Endothelial cell of umbilical vein (primary cell): ENCODE results near the gene TFF2. TPM values are rescaled to one million over a fixed set of nuclear protein-coding genes. Genes with fewer than 3 reads are reported as not detected.

Experiments used
- BruUV-seq: library from RNA; stranded (reverse); fragments of 400-500 nt; replicated peaks from 2 replicates; lab custom pipeline; 2021; lab: Mats Ljungman, UMichigan
- CTCF ChIA-PET: fragments of 300-600, 350-600 bp; sonication (Branson Sonifier 250); formaldehyde crosslinking; loops from one replicate; lab custom pipeline; 2021; ENCODE audit warnings: antibody characterized with exemption, inconsistent platforms; lab: Charles Lee
- POLR2A ChIA-PET: fragments of 300-600, 350-600 bp; sonication (Branson Sonifier 250); formaldehyde crosslinking; loops from one replicate; lab custom pipeline; 2021; ENCODE audit warnings: antibody characterized with exemption, inconsistent platforms; lab: Charles Lee
- DNase-seq: peaks from one replicate; pipeline ENCODE4 v3.0.0-alpha.2; 2011; ENCODE audit warnings: low read depth, low spot score
- FAIRE-seq: peaks from 2 replicates; lab custom pipeline; 2011; peaks lifted over from hg19 to GRCh38; lab: Jason Lieb, UNC
- H2AFZ ChIP-seq: 2 replicates; pipeline ENCODE4 v1.6.0; 2012; ENCODE audit warnings: low read depth, low read length, control low read depth, inconsistent platforms
- H3K27ac ChIP-seq: 2 replicates; pipeline ENCODE4 v1.5.1; 2011; ENCODE audit warnings: low read depth, mild to moderate bottlenecking, control low read depth, low read length, moderate library complexity; ENCODE audit not compliant: insufficient read depth
- H3K27me3 ChIP-seq, 2 experiments: 2 replicates each; pipeline versions ENCODE4 v1.6.0 to v1.6.1; 2011; ENCODE audit warnings: low read length in 2 of 2, mixed read lengths in 1 of 2; ENCODE audit not compliant: control insufficient read depth in 2 of 2, insufficient read depth in 2 of 2
- H3K36me3 ChIP-seq, 2 experiments: 2 replicates in 1 of 2; 3 replicates in 1 of 2; pipeline ENCODE4 v1.5.1; 2011; ENCODE audit warnings: low read length in 2 of 2, mild to moderate bottlenecking in 1 of 2, moderate library complexity in 1 of 2; ENCODE audit not compliant: control insufficient read depth in 2 of 2, insufficient read depth in 2 of 2; ENCODE audit errors: extremely low read depth in 1 of 2
- H3K4me1 ChIP-seq: 3 replicates; pipeline ENCODE4 v1.5.1; 2011; ENCODE audit warnings: mild to moderate bottlenecking, low read length; ENCODE audit not compliant: control insufficient read depth, insufficient read depth; ENCODE audit errors: extremely low read depth
- H3K4me2 ChIP-seq: 2 replicates; pipeline ENCODE4 v1.6.1; 2011; ENCODE audit warnings: low read length, control low read depth, mixed read lengths; ENCODE audit not compliant: insufficient read depth
- H3K4me3 ChIP-seq, 3 experiments: fragments of 200-600 bp in 1 of 3; sonication (generic), shearing (Covaris generic) in 1 of 3; replicated peaks in 1 of 3; 2 replicates each; pipeline ENCODE4 v1.5.1; 2011 to 2016; ENCODE audit warnings: control low read depth in 3 of 3, low read length in 3 of 3, mild to moderate bottlenecking in 2 of 3, inconsistent platforms in 1 of 3, low read depth in 1 of 3, moderate library complexity in 1 of 3; ENCODE audit not compliant: insufficient read depth in 1 of 3
- H3K79me2 ChIP-seq: 2 replicates; pipeline ENCODE4 v1.6.0; 2012; ENCODE audit warnings: low read length, inconsistent platforms; ENCODE audit not compliant: control insufficient read depth, insufficient read depth
- H3K9ac ChIP-seq: replicated peaks from 2 replicates; pipeline ENCODE3; 2011; ENCODE audit warnings: low read length, control low read depth; ENCODE audit not compliant: insufficient read depth; ENCODE audit errors: extremely low read depth
- H3K9me1 ChIP-seq: replicated peaks from 3 replicates; pipeline ENCODE4 v1.6.0; 2011; ENCODE audit warnings: mild to moderate bottlenecking, low read length; ENCODE audit not compliant: control insufficient read depth, insufficient read depth; ENCODE audit errors: extremely low read depth
- H3K9me3 ChIP-seq: replicated peaks from 2 replicates; pipeline ENCODE4 v1.5.1; 2012; ENCODE audit warnings: low read length, inconsistent platforms; ENCODE audit not compliant: control insufficient read depth, insufficient read depth
- H4K20me1 ChIP-seq: replicated peaks from 2 replicates; pipeline ENCODE3; 2011; ENCODE audit warnings: mild to moderate bottlenecking, low read length; ENCODE audit not compliant: control insufficient read depth, insufficient read depth; ENCODE audit errors: extremely low read depth
- CTCF ChIP-seq, 2 donors: IDR thresholded peaks; 1 replicate in 1 of 2; 2 replicates in 1 of 2; pipeline ENCODE4 v1.5.1; 2011; ENCODE audit warnings: low read length in 2 of 2, mild to moderate bottlenecking in 2 of 2, moderate library complexity in 2 of 2, control low read depth in 1 of 2, inconsistent platforms in 1 of 2, low read depth in 1 of 2; ENCODE audit not compliant: insufficient read depth in 1 of 2; ENCODE audit errors: extremely low read depth in 1 of 2
- EZH2 ChIP-seq: IDR thresholded peaks from 2 replicates; pipeline ENCODE4 v1.6.1; 2012; ENCODE audit warnings: borderline replicate concordance, low read depth, mild to moderate bottlenecking, moderate library complexity, low read length, inconsistent platforms; ENCODE audit not compliant: severe bottlenecking
- FOS ChIP-seq: IDR thresholded peaks from 2 replicates; pipeline ENCODE4 v1.6.1; 2011; ENCODE audit warnings: mild to moderate bottlenecking, low read length, moderate library complexity, borderline replicate concordance; ENCODE audit not compliant: insufficient read depth
- GATA2 ChIP-seq: IDR thresholded peaks from 2 replicates; pipeline ENCODE4 v1.7.0; 2011; ENCODE audit warnings: low read depth, mild to moderate bottlenecking, moderate library complexity, mixed read lengths, low read length; ENCODE audit not compliant: insufficient read length, insufficient read depth
- JUN ChIP-seq: IDR thresholded peaks from 2 replicates; pipeline ENCODE4 v1.6.1; 2011; ENCODE audit warnings: borderline replicate concordance, low read depth; ENCODE audit not compliant: insufficient read length, insufficient read depth
- MAX ChIP-seq: IDR thresholded peaks from 2 replicates; pipeline ENCODE4 v1.6.1; 2011; ENCODE audit not compliant: insufficient read depth, insufficient read length
- MYC ChIP-seq: IDR thresholded peaks from one replicate; pipeline ENCODE4 v1.6.1; 2011; ENCODE audit warnings: mild to moderate bottlenecking, low read depth, low read length
- POLR2A ChIP-seq: IDR thresholded peaks from 2 replicates; pipeline ENCODE4 v1.6.1; 2012; ENCODE audit warnings: low read depth, mild to moderate bottlenecking, control low read depth, low read length
- POLR2AphosphoS5 ChIP-seq: IDR thresholded peaks from 2 replicates; pipeline ENCODE4 v1.6.1; 2012; ENCODE audit warnings: low read depth, mild to moderate bottlenecking, control low read depth, low read length, moderate library complexity; ENCODE audit not compliant: insufficient read depth
- dilution Hi-C: fragments of 300-500 bp; cut with MboI; formaldehyde crosslinking; loops from one replicate; pipeline ENCODE4 v1.15.0; 2019; ENCODE audit warnings: low sequenced_read_pairs; ENCODE audit not compliant: extremely low pct_ligation_motif_present
- intact Hi-C: fragments of 100-400 bp; cut with micrococcal nuclease; formaldehyde crosslinking; loops from one replicate; pipeline ENCODE4 v1.10.0; 2022
- polyA plus RNA-seq, 4 experiments: library from polyadenylated mRNA; depleted of rRNA in 3 of 4; stranded (reverse) in 3 of 4; unstranded in 1 of 4; fragments of >200 nt; gene quantifications; 2 replicates each; pipeline versions ENCODE4 v1.2.1 to v1.2.3, GENCODE V29; 2011 to 2012; ENCODE audit warnings: missing spikeins in 1 of 4
- total RNA-seq: library from RNA; stranded (reverse); gene quantifications from 2 replicates; pipeline ENCODE4 v1.2.3, GENCODE V29; 2021

The TFF2 gene
- total and polyA plus RNA-seq, 2 donors (not counting 3 experiments of a cell fraction or from before 2014, with no cell fraction given), result not detected

- Histone ChIP-seq H3K4me1 (no peaks in the 10 kb centered on the region), H3K27ac (no peak overlapping the region), H3K79me2 (no peaks in the 10 kb centered on the region), H3K27me3 (peaks cover 2 to 17% of the 10 kb centered on the region in 2 experiments), H3K9ac (no peak overlapping the region), H3K4me2 (no peak overlapping the region), H3K4me3 (no peak overlapping the region), H3K9me1 (no peaks in the 10 kb centered on the region), H3K9me3 (no peaks in the 10 kb centered on the region), H3K36me3 (no peaks in the 10 kb centered on the region), H4K20me1 (no peaks in the 10 kb centered on the region), H2AFZ (no peak overlapping the region)
- dilution Hi-C loops (no loop called here), intact Hi-C loops (no loop called here)
- CTCF ChIA-PET, result no interaction called here
- POLR2A ChIA-PET, result no interaction called here
- no peak for DNase-seq
- no peak for FAIRE-seq
- no TSS peak for BruUV-seq
- TF ChIP-seq CTCF (IDR thresholded peaks at IDR 0.05; ENCODE audit: extremely low read depth in 1 of 2, insufficient read depth in 1 of 2, low read depth in 1 of 2, low read length in 2 of 2), result no peak
- TF ChIP-seq EZH2, result no peak
- TF ChIP-seq GATA2, result no peak
- no peak for TF ChIP-seq FOS
- TF ChIP-seq POLR2AphosphoS5, result no peak
- TF ChIP-seq POLR2A, result no peak
- TF ChIP-seq MAX, result no peak
- TF ChIP-seq JUN, result no peak
- no peak for TF ChIP-seq MYC
Observed at GRCh38 chr21:42396799-42397745, 46.3 kb upstream of the TFF2 start.
